Astrocyte of the cerebellum (primary cell): ENCODE measurements around the gene MRPS18C.
"Not testable (repeated sequence)": the region's sequence is repeated elsewhere in the genome, so short reads cannot be mapped to it uniquely, and the experiment has no call there.

Experiments used
- DNase-seq: peaks from one replicate; pipeline ENCODE4 v3.0.0-alpha.2; 2011; ENCODE audit warnings: low read depth
- H3K4me3 ChIP-seq: 2 replicates; pipeline ENCODE4 v1.5.1; 2011; ENCODE audit warnings: mild to moderate bottlenecking, low read depth, low read length, moderate library complexity
- CTCF ChIP-seq: IDR thresholded peaks from 2 replicates; pipeline ENCODE4 v1.5.1; 2012; ENCODE audit warnings: low read length, low read depth, moderate library complexity, mild to moderate bottlenecking; ENCODE audit errors: missing control alignments
- in situ Hi-C: cut with HindIII; loops from 2 replicates; pipeline ENCODE4 v1.10.0; 2017; ENCODE audit warnings: low sequenced_read_pairs

The MRPS18C gene

GRCh38 chr4:83509156-83509585 is 53.3 kb downstream of the MRPS18C start:
- DNase-seq, H3K4me3 ChIP-seq, in situ Hi-C loops: not testable (repeated sequence)
- TF ChIP-seq CTCF, result peak; percentile 69

DNA sequence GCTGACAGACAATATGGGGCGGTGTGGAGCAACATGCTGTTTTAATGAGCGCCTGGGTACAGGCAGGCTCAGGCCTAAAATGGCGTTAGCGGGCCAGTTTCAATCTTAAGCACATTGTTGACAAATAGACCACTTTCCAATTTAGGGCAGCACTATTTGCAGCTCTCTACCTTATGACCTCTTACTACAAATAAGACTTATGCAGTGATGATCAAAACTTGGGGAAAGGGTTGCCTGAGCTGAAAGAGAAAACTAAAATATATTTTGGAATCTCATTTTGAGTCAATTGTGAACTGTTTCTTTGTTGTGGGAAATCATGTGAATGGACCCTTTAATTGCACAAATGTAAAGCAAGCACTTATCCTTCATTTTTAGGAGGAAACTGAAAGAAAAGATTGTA is 54.6 kb downstream of the MRPS18C start:
- no peak for DNase-seq

More for the DNA sequence above, 54.6 kb downstream of the MRPS18C start:
- TF ChIP-seq CTCF, result no peak
- in situ Hi-C loops, result no loop called here
- no peak overlapping the region for H3K4me3 ChIP-seq
